ENCODE data around the gene PRKAR1B.

DNA sequence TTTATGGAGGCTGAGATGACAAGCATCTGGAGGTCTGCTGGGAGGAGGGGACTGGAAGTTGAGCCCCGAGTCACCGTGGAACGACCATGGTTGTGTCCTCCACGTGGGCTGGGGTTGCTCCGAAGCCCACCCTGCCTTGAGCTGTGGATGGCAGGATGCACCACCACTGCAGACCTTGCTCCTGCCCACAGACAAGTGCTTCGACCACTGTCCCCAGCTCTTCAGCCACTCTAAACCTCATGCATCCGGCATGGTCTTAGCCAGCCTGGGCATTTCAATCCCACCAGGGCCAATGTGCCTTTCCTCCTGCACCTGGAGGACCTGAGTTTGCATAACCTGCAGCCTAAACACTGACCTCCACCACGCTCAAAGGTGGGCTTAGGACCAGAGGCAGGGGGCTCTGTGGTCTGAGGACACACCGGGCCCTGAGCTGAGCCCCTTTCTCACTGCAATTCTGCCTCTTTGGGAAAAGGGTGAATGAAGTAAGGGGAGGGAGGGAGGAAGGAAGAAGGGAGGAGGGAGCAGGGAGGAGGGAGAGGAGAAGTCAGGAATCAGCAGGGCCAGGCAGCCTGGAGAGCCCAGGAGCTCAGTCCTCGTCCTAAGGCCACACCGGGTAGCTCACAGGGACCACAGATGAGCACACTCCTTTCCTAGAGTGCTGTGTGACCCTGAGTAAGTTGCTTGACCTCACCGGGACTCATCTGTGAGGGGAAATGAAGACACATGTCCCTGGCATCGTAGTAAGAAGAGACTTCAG lies 45.4 kb downstream of the PRKAR1B start:
- no peak for TF ChIP-seq EZH2phosphoT487 (IDR thresholded peaks at IDR 0.05; ENCODE audit: borderline replicate concordance)
- TF ChIP-seq, protein P1, sequence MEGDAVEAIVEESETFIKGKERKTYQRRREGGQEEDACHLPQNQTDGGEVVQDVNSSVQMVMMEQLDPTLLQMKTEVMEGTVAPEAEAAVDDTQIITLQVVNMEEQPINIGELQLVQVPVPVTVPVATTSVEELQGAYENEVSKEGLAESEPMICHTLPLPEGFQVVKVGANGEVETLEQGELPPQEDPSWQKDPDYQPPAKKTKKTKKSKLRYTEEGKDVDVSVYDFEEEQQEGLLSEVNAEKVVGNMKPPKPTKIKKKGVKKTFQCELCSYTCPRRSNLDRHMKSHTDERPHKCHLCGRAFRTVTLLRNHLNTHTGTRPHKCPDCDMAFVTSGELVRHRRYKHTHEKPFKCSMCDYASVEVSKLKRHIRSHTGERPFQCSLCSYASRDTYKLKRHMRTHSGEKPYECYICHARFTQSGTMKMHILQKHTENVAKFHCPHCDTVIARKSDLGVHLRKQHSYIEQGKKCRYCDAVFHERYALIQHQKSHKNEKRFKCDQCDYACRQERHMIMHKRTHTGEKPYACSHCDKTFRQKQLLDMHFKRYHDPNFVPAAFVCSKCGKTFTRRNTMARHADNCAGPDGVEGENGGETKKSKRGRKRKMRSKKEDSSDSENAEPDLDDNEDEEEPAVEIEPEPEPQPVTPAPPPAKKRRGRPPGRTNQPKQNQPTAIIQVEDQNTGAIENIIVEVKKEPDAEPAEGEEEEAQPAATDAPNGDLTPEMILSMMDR (conservative IDR thresholded peaks at IDR 0.05; ENCODE audit: low read length): no peak

Data from Loucy (cell line).